Activated CD4-positive, alpha-beta T cell treated with anti-CD3 and anti-CD28 coated beads, Interleukin-2, amount 10 ng/mL, durations not matched to agents 7 days and 5 days (primary cell): Measurements from ENCODE around the gene GSTM3. TPM values are rescaled to one million over a fixed set of nuclear protein-coding genes. Genes with fewer than 3 reads are reported as not detected.
"Not testable (repeated sequence)": the region's sequence is repeated elsewhere in the genome, so short reads cannot be mapped to it uniquely, and the experiment has no call there.

Experiments used
- CTCF ChIA-PET: fragments of 350-600 bp; sonication (Branson Sonifier 250); formaldehyde crosslinking; loops from one replicate; lab custom pipeline; 2021; ENCODE audit warnings: antibody characterized with exemption; lab: Charles Lee
- POLR2A ChIA-PET: fragments of 350-600 bp; sonication (Branson Sonifier 250); formaldehyde crosslinking; loops from one replicate; lab custom pipeline; 2021; ENCODE audit warnings: antibody characterized with exemption; lab: Charles Lee
- DNase-seq: peaks from one replicate; pipeline ENCODE4 v3.0.0-alpha.2; 2020
- H3K27ac Mint-ChIP-seq: one replicate; pipeline ENCODE4 v1.8.0; 2021; ENCODE audit warnings: mild to moderate bottlenecking, moderate library complexity, mixed read lengths
- H3K27me3 Mint-ChIP-seq: one replicate; pipeline ENCODE4 v1.8.0; 2021; ENCODE audit warnings: mixed read lengths
- H3K36me3 Mint-ChIP-seq: one replicate; pipeline ENCODE4 v1.8.0; 2021; ENCODE audit warnings: low read depth, mixed read lengths
- H3K4me1 Mint-ChIP-seq: one replicate; pipeline ENCODE4 v1.8.0; 2021; ENCODE audit warnings: mixed read lengths
- H3K4me3 Mint-ChIP-seq: one replicate; pipeline ENCODE4 v1.8.0; 2021; ENCODE audit warnings: mild to moderate bottlenecking, moderate library complexity, mixed read lengths
- H3K9me3 Mint-ChIP-seq: one replicate; pipeline ENCODE4 v1.8.0; 2021; ENCODE audit warnings: mixed read lengths
- total RNA-seq, 2 experiments: library from RNA; stranded (reverse); gene quantifications; one replicate each; pipeline ENCODE4 v1.2.3, GENCODE V29; 2021

GSTM3 gene
- total RNA-seq, 2 experiments from 2014 or later: 6.3 to 8.2 TPM

GRCh38 chr1:109756848-109757521, 16.1 kb upstream of the GSTM3 start:
- Mint-ChIP-seq H3K27ac (peak overlapping the region; percentile 69), H3K9me3 (no peaks in the 10 kb centered on the region), H3K4me3 (no peak overlapping the region), H3K27me3 (peaks cover 6% of the 10 kb centered on the region), H3K4me1 (no peaks in the 10 kb centered on the region), H3K36me3 (no peaks in the 10 kb centered on the region)
- CTCF ChIA-PET: interaction anchor here (0.6 to 1.5 kb wide), 2 partner anchors 8 to 531 kb away, joined by 3 read pairs; no protein-coding TSS in a partner anchor
- no peak for DNase-seq
- POLR2A ChIA-PET: no interaction called here

GRCh38 chr1:109756325-109756724, 15.5 kb upstream of the GSTM3 start:
- CTCF ChIA-PET: interaction anchor here (1.3 to 1.5 kb wide), 2 partner anchors 9 to 21 kb away, joined by 3 to 4 read pairs; no protein-coding TSS in a partner anchor
- H3K4me1 Mint-ChIP-seq, DNase-seq, H3K4me3 Mint-ChIP-seq, POLR2A ChIA-PET, H3K9me3 Mint-ChIP-seq, H3K36me3 Mint-ChIP-seq, H3K27me3 Mint-ChIP-seq, H3K27ac Mint-ChIP-seq: not testable (repeated sequence)

- no peaks in the 10 kb centered on the region for H3K9me3 Mint-ChIP-seq
- H3K27me3 Mint-ChIP-seq: peaks cover 6% of the 10 kb centered on the region
- no peak for DNase-seq
- H3K36me3 Mint-ChIP-seq: no peaks in the 10 kb centered on the region
- POLR2A ChIA-PET: no interaction called here
- no peak overlapping the region for H3K4me3 Mint-ChIP-seq
- no peaks in the 10 kb centered on the region for H3K4me1 Mint-ChIP-seq
- no peak overlapping the region for H3K27ac Mint-ChIP-seq
- CTCF ChIA-PET: interaction anchor here (1.2 to 2.2 kb wide), 5 partner anchors 22 to 230 kb away, joined by 3 to 7 read pairs (median 5); partner anchors contain the start of gene AHCYL1
Measured at GRCh38 chr1:109754738-109755137, 13.9 kb upstream of the GSTM3 start.

- ChIA-PET CTCF (interaction anchor here (0.8 to 1.8 kb wide), 4 partner anchors 10 to 233 kb away, joined by 3 to 5 read pairs (median 3); partner anchors contain the start of gene AHCYL1), POLR2A (no interaction called here)
- Mint-ChIP-seq H3K9me3 (no peaks in the 10 kb centered on the region), H3K4me3 (no peak overlapping the region), H3K27me3 (peaks cover 14% of the 10 kb centered on the region), H3K4me1 (no peaks in the 10 kb centered on the region), H3K27ac (no peak overlapping the region), H3K36me3 (no peaks in the 10 kb centered on the region)
- DNase-seq: no peak
Measured at GRCh38 chr1:109751531-109752260, 10.9 kb upstream of the GSTM3 start.

- DNase-seq: no peak
- POLR2A ChIA-PET: no interaction called here
- no peak overlapping the region for H3K4me3 Mint-ChIP-seq
- no peaks in the 10 kb centered on the region for H3K4me1 Mint-ChIP-seq
- no peaks in the 10 kb centered on the region for H3K36me3 Mint-ChIP-seq
- H3K9me3 Mint-ChIP-seq: no peaks in the 10 kb centered on the region
- no peak overlapping the region for H3K27ac Mint-ChIP-seq
- CTCF ChIA-PET: interaction anchor here (0.8 to 1.8 kb wide), 4 partner anchors 9 to 234 kb away, joined by 3 to 5 read pairs (median 3); partner anchors contain the start of gene AHCYL1
- peaks cover 16% of the 10 kb centered on the region for H3K27me3 Mint-ChIP-seq
Measured at GRCh38 chr1:109750920-109751319, 10.1 kb upstream of the GSTM3 start.

GRCh38 chr1:109750241-109750882, 9.5 kb upstream of the GSTM3 start:
- ChIA-PET CTCF (interaction anchor here (0.8 to 1.8 kb wide), 9 partner anchors 8 to 234 kb away, joined by 3 to 10 read pairs (median 4); partner anchors contain the start of gene AHCYL1), POLR2A (interaction anchor here (0.6 kb wide), 1 partner anchor 144 kb away, joined by 3 read pairs; no protein-coding TSS in a partner anchor)
- peaks cover 16% of the 10 kb centered on the region for H3K27me3 Mint-ChIP-seq
- no peaks in the 10 kb centered on the region for H3K36me3 Mint-ChIP-seq
- H3K4me1 Mint-ChIP-seq: no peaks in the 10 kb centered on the region
- no peaks in the 10 kb centered on the region for H3K9me3 Mint-ChIP-seq
- H3K4me3 Mint-ChIP-seq: no peak overlapping the region
- H3K27ac Mint-ChIP-seq: no peak overlapping the region
- no peak for DNase-seq

GRCh38 chr1:109749221-109749620, 8.4 kb upstream of the GSTM3 start:
- H3K4me1 Mint-ChIP-seq: no peaks in the 10 kb centered on the region
- H3K4me3 Mint-ChIP-seq: no peak overlapping the region
- H3K36me3 Mint-ChIP-seq: no peaks in the 10 kb centered on the region
- no peak overlapping the region for H3K27ac Mint-ChIP-seq
- H3K27me3 Mint-ChIP-seq: peaks cover 22% of the 10 kb centered on the region
- CTCF ChIA-PET: interaction anchor here (0.8 to 1.8 kb wide), 9 partner anchors 9 to 235 kb away, joined by 3 to 10 read pairs (median 3); partner anchors contain the start of gene AHCYL1
- no peak for DNase-seq
- no peaks in the 10 kb centered on the region for H3K9me3 Mint-ChIP-seq
- POLR2A ChIA-PET: no interaction called here

- DNase-seq, POLR2A ChIA-PET, H3K9me3 Mint-ChIP-seq, H3K4me1 Mint-ChIP-seq, H3K4me3 Mint-ChIP-seq, H3K27ac Mint-ChIP-seq, H3K36me3 Mint-ChIP-seq: not testable (repeated sequence)
- H3K27me3 Mint-ChIP-seq: peaks cover 17% of the 10 kb centered on the region
- CTCF ChIA-PET: interaction anchor here (1.5 to 1.8 kb wide), 2 partner anchors 8 to 236 kb away, joined by 4 to 10 read pairs; partner anchors contain the start of gene AHCYL1
Measured at GRCh38 chr1:109748311-109748710, 7.5 kb upstream of the GSTM3 start.

- Mint-ChIP-seq H3K4me1 (peaks cover 14% of the 10 kb centered on the region), H3K9me3 (no peaks in the 10 kb centered on the region), H3K27me3 (peaks cover 17% of the 10 kb centered on the region), H3K27ac (peak overlapping the region; percentile 76), H3K4me3 (peak overlapping the region; percentile 80), H3K36me3 (peaks cover 3% of the 10 kb centered on the region)
- DNase-seq: peak; percentile 83
- ChIA-PET POLR2A (no interaction called here), CTCF (interaction anchor here (1.1 to 2.2 kb wide), 6 partner anchors 9 to 244 kb away, joined by 3 to 5 read pairs (median 4); partner anchors contain the start of gene AHCYL1)
Measured at GRCh38 chr1:109739738-109740614, 862 bp downstream of the GSTM3 start.

GRCh38 chr1:109733236-109733870, 7.5 kb downstream of the GSTM3 start:
- Mint-ChIP-seq H3K4me3 (no peak overlapping the region), H3K27ac (no peak overlapping the region), H3K36me3 (peaks cover 3% of the 10 kb centered on the region), H3K4me1 (no peaks in the 10 kb centered on the region), H3K27me3 (no peaks in the 10 kb centered on the region), H3K9me3 (no peaks in the 10 kb centered on the region)
- POLR2A ChIA-PET: no interaction called here
- CTCF ChIA-PET: interaction anchor here (1.1 to 1.7 kb wide), 3 partner anchors 16 to 174 kb away, joined by 3 to 5 read pairs (median 3); no protein-coding TSS in a partner anchor
- no peak for DNase-seq

GRCh38 chr1:109732390-109732881, 8.4 kb downstream of the GSTM3 start:
- Mint-ChIP-seq H3K9me3 (no peaks in the 10 kb centered on the region), H3K4me1 (no peaks in the 10 kb centered on the region), H3K4me3 (no peak overlapping the region), H3K36me3 (peaks cover 3% of the 10 kb centered on the region), H3K27me3 (no peaks in the 10 kb centered on the region), H3K27ac (no peak overlapping the region)
- DNase-seq: no peak
- ChIA-PET POLR2A (interaction anchor here (0.5 kb wide), 1 partner anchor 666 kb away, joined by 3 read pairs; no protein-coding TSS in a partner anchor), CTCF (no interaction called here)
